HepG2 (cell line): ENCODE measurements around the gene HS2ST1. TPM values are rescaled to one million over a fixed set of nuclear protein-coding genes. Genes with fewer than 3 reads are reported as not detected.

Experiments used
- ATAC-seq: fragments of 200-7000 bp; cut with Tn5 transposase; 3 replicates; pipeline ENCODE4 v1.9.1; 2020; ENCODE audit warnings: mild to moderate bottlenecking, moderate library complexity
- BruUV-seq: library from RNA; stranded (reverse); fragments of 400-500 nt; replicated peaks from 2 replicates; lab custom pipeline; 2021; lab: Mats Ljungman, UMichigan
- CTCF ChIA-PET: fragments of 300-600 bp; formaldehyde crosslinking; extraction: SDS; loops from one replicate; lab custom pipeline; 2021; ENCODE audit warnings: low total read pairs, inconsistent platforms, low intra/inter-chr PET ratio; lab: Yijun Ruan, JAX
- POLR2A ChIA-PET: fragments of 350-600 bp; sonication (Branson Sonifier 250); formaldehyde crosslinking; loops from one replicate; lab custom pipeline; 2020; ENCODE audit warnings: antibody characterized with exemption, inconsistent platforms; lab: Yijun Ruan, JAX
- DNase-seq: peaks from one replicate; pipeline ENCODE4 v3.0.0-alpha.2; 2015; ENCODE audit warnings: low spot score
- FAIRE-seq: peaks from 3 replicates; lab custom pipeline; 2011; peaks lifted over from hg19 to GRCh38; lab: Jason Lieb, UNC
- H2AFZ ChIP-seq: one replicate; pipeline ENCODE4 v1.6.1; 2011; ENCODE audit warnings: low read length, inconsistent platforms
- H3K27ac ChIP-seq: fragments of 300-600 bp; 3 replicates; pipeline ENCODE4 v1.8.0; 2011; ENCODE audit warnings: mixed run types, mild to moderate bottlenecking, mixed read lengths, low read length, inconsistent platforms; ENCODE audit not compliant: insufficient read depth; ENCODE audit errors: extremely low read length
- H3K27me3 ChIP-seq, 2 experiments: fragments of 200-600 bp in 1 of 2; 2 replicates in 1 of 2; 3 replicates in 1 of 2; pipeline versions ENCODE4 v1.6.0 to v1.8.0; 2011; ENCODE audit warnings: low read length in 2 of 2, mild to moderate bottlenecking in 2 of 2, moderate library complexity in 2 of 2, inconsistent platforms in 1 of 2; ENCODE audit not compliant: insufficient read depth in 2 of 2, control insufficient read depth in 1 of 2
- H3K36me3 ChIP-seq, 2 experiments: fragments of 200-600 bp in 1 of 2; replicated peaks in 1 of 2; 2 replicates in 1 of 2; 3 replicates in 1 of 2; pipeline versions ENCODE4 v1.5.1 to v1.8.0; 2011; ENCODE audit warnings: low read length in 2 of 2, inconsistent platforms in 1 of 2; ENCODE audit not compliant: insufficient read depth in 2 of 2, control insufficient read depth in 1 of 2
- H3K4me1 ChIP-seq: 2 replicates; pipeline ENCODE4 v1.5.1; 2012; ENCODE audit warnings: low read length, inconsistent platforms; ENCODE audit not compliant: insufficient read depth
- H3K4me2 ChIP-seq: 2 replicates; pipeline ENCODE4 v1.6.0; 2011; ENCODE audit warnings: low read depth, low read length, inconsistent platforms
- H3K4me3 ChIP-seq, 3 experiments: fragments of 200-600 bp in 1 of 3; sonication (generic), shearing (Covaris generic) in 1 of 3; replicated peaks in 1 of 3; 2 replicates each; pipeline ENCODE4 v1.5.1; 2011 to 2016; ENCODE audit warnings: low read length in 3 of 3, inconsistent platforms in 2 of 3, low read depth in 2 of 3, mild to moderate bottlenecking in 2 of 3, control low read depth in 1 of 3, mixed read lengths in 1 of 3; ENCODE audit not compliant: insufficient read depth in 1 of 3
- H3K79me2 ChIP-seq: one replicate; pipeline ENCODE4 v1.6.1; 2011; ENCODE audit warnings: low read length, inconsistent platforms; ENCODE audit not compliant: insufficient read depth
- H3K9ac ChIP-seq: 2 replicates; pipeline ENCODE4 v1.6.0; 2011; ENCODE audit warnings: mild to moderate bottlenecking, low read depth, low read length, inconsistent platforms; ENCODE audit not compliant: insufficient read depth
- H3K9me3 ChIP-seq: 2 replicates; pipeline ENCODE4 v1.5.1; 2012; ENCODE audit warnings: mild to moderate bottlenecking, low read length
- H4K20me1 ChIP-seq: 2 replicates; pipeline ENCODE4 v1.6.0; 2011; ENCODE audit warnings: inconsistent platforms, mild to moderate bottlenecking, low read length, moderate library complexity; ENCODE audit not compliant: insufficient read depth
- ELF3 ChIP-seq: IDR thresholded peaks from 2 replicates; pipeline ENCODE4 v1.6.1; 2016; ENCODE audit warnings: missing genetic modification reagents, missing compliant biosample characterization
- FOXA3 ChIP-seq: IDR thresholded peaks from 2 replicates; pipeline ENCODE4 v1.6.1; 2016; ENCODE audit warnings: missing genetic modification reagents, missing compliant biosample characterization
- FOXK1 ChIP-seq: sonication (generic); formaldehyde crosslinking; IDR thresholded peaks from 2 replicates; pipeline ENCODE4 v1.4.0; 2020; ENCODE audit warnings: low read depth, missing genetic modification reagents, borderline replicate concordance
- FOXO1 ChIP-seq: sonication (generic); formaldehyde crosslinking; IDR thresholded peaks from 2 replicates; pipeline ENCODE4 v1.4.0; 2020; ENCODE audit warnings: missing genetic modification reagents
- MAX ChIP-seq: IDR thresholded peaks from 2 replicates; pipeline ENCODE4 v1.6.1; 2012; ENCODE audit warnings: inconsistent platforms
- NR2F6 ChIP-seq, 2 experiments: IDR thresholded peaks; 2 replicates each; pipeline ENCODE4 v1.6.1; 2016; ENCODE audit warnings: antibody characterized with exemption in 1 of 2, mild to moderate bottlenecking in 1 of 2
- PRDM15 ChIP-seq: sonication (generic); formaldehyde crosslinking; IDR thresholded peaks from 2 replicates; pipeline ENCODE4 v1.4.0; 2020; ENCODE audit warnings: missing genetic modification reagents
- SMAD3 ChIP-seq: sonication (generic); formaldehyde crosslinking; IDR thresholded peaks from 2 replicates; pipeline ENCODE4 v1.4.0; 2020; ENCODE audit warnings: missing genetic modification reagents
- WIZ ChIP-seq: sonication (generic); formaldehyde crosslinking; IDR thresholded peaks from 2 replicates; pipeline ENCODE4 v1.5.1; 2020; ENCODE audit warnings: mild to moderate bottlenecking, missing genetic modification reagents
- ZKSCAN8 ChIP-seq: IDR thresholded peaks from 2 replicates; pipeline ENCODE4 v1.6.1; 2016; ENCODE audit warnings: borderline replicate concordance, missing genetic modification reagents, missing compliant biosample characterization
- ZNF138 ChIP-seq: sonication (generic); formaldehyde crosslinking; IDR thresholded peaks from 2 replicates; pipeline ENCODE4 v1.5.0; 2020; ENCODE audit warnings: mild to moderate bottlenecking, low read depth, missing genetic modification reagents
- ZNF530 ChIP-seq: sonication (generic); formaldehyde crosslinking; IDR thresholded peaks from 2 replicates; pipeline ENCODE4 v1.5.0; 2020; ENCODE audit warnings: low read depth, mild to moderate bottlenecking, missing genetic modification reagents
- ZNF569 ChIP-seq: sonication (generic); formaldehyde crosslinking; IDR thresholded peaks from 2 replicates; pipeline ENCODE4 v1.5.0; 2020; ENCODE audit warnings: mild to moderate bottlenecking, missing genetic modification reagents, moderate library complexity, borderline replicate concordance
- ZNF761 ChIP-seq: sonication (generic); formaldehyde crosslinking; conservative IDR thresholded peaks from 2 replicates; pipeline ENCODE4 v1.4.0; 2020; ENCODE audit warnings: mild to moderate bottlenecking, missing genetic modification reagents
- WGBS: methylation state at CpG from one replicate; pipeline ENCODE4 v1.1.6; 2017; ENCODE audit warnings: low lambda C conversion rate; 5-methylcytosine and 5-hydroxymethylcytosine counted together
- in situ Hi-C: cut with HindIII; loops from 2 replicates; pipeline ENCODE4 v1.10.0; 2017; ENCODE audit warnings: low pct_unique_long_range_greater_than_20kb; ENCODE audit not compliant: extremely low pct_ligation_motif_present
- intact Hi-C: fragments of 100-400 bp; cut with micrococcal nuclease; formaldehyde crosslinking; loops from one replicate; pipeline ENCODE4 v1.10.0; 2022; ENCODE audit not compliant: unreplicated experiment
- polyA plus RNA-seq, 8 experiments: library from polyadenylated mRNA; depleted of rRNA in 3 of 8; stranded (reverse) in 7 of 8; unstranded in 1 of 8; fragments of >200 nt; fragmentation: Illumina TruSeq in 4 of 8; extraction: Trizol in 4 of 8; gene quantifications; 2 replicates each; pipeline versions ENCODE4 v1.2.1 to v1.2.3, GENCODE V29; 2011 to 2016; ENCODE audit warnings: low read depth in 4 of 8, missing spikeins in 1 of 8, mixed read lengths in 1 of 8; ENCODE audit not compliant: insufficient read depth in 1 of 8
- total RNA-seq, 5 experiments: library from RNA; depleted of rRNA; stranded (reverse); fragments of >200 nt; fragmentation: Illumina TruSeq; extraction: Trizol; gene quantifications; 2 replicates each; pipeline ENCODE4 v1.2.3, GENCODE V29; 2016; ENCODE audit warnings: low read depth in 1 of 5
- TF ChIP-seq, protein P1 (sequence below): fragments of 450-650 bp; IDR thresholded peaks from 2 replicates; pipeline ENCODE4 v1.6.1; 2017; ENCODE audit warnings: mild to moderate bottlenecking
- TF ChIP-seq, protein P2 (sequence below): sonication (generic); formaldehyde crosslinking; IDR thresholded peaks from 2 replicates; pipeline ENCODE4 v1.4.0; 2020; ENCODE audit warnings: missing genetic modification reagents

HS2ST1 gene
- total and polyA plus RNA-seq, 2 of the 13 experiments (the other 11 are each of a cell fraction or from before 2014, with no cell fraction given): 22.1 to 58.7 TPM

- no peak overlapping the region for H3K4me3 ChIP-seq
- H3K27me3 ChIP-seq: no peaks in the 10 kb centered on the region
- H3K4me1 ChIP-seq: peaks cover 16% of the 10 kb centered on the region
- no peaks in the 10 kb centered on the region for H4K20me1 ChIP-seq
- no peak overlapping the region for H3K4me2 ChIP-seq
- ChIA-PET CTCF (interaction anchor here (1.2 kb wide), 1 partner anchor 192 kb away, joined by 3 read pairs; no protein-coding TSS in a partner anchor), POLR2A (no interaction called here)
- WGBS: 97% methylated on average over 2 of the region's 2 CpGs
- in situ Hi-C loops: no loop called here
- H3K27ac ChIP-seq: peak overlapping the region; percentile 11
- BruUV-seq: no TSS peak
- peaks cover 27% of the 10 kb centered on the region for H3K79me2 ChIP-seq
- ATAC-seq (peak; percentile 95), DNase-seq (peak; percentile 58), FAIRE-seq (peak; percentile 82)
- no peaks in the 10 kb centered on the region for H3K9me3 ChIP-seq
- H3K9ac ChIP-seq: no peak overlapping the region
- intact Hi-C loops: loop anchor here (1.0 to 10.0 kb wide), 3 partner anchors 33 to 320 kb away; partner anchors contain the start of gene SH3GLB1
- H3K36me3 ChIP-seq: no peaks in the 10 kb centered on the region
- H2AFZ ChIP-seq: no peak overlapping the region
- TF ChIP-seq ZKSCAN8 (CRISPR knock-in tag): peak; percentile 52; the same call in 1 of the 2 replicates
- TF ChIP-seq MAX: no peak
- TF ChIP-seq ZNF138: no peak
- TF ChIP-seq SMAD3 (CRISPR knock-in tag): 0 out of 2 replicates have a peak, but pooled peaks have one; percentile 24
- no peak for TF ChIP-seq PRDM15 (CRISPR knock-in tag)
- peak; percentile 35; the same call in 1 of the 2 replicates for TF ChIP-seq FOXK1
- TF ChIP-seq ELF3: peak; percentile 41; the same call in 1 of the 2 replicates
- TF ChIP-seq ZNF530 (CRISPR knock-in tag): no peak
- peak; percentile 51; the same call in 1 of the 2 replicates for TF ChIP-seq FOXO1 (CRISPR knock-in tag)
- TF ChIP-seq ZNF569 (CRISPR knock-in tag): no peak
- TF ChIP-seq WIZ (CRISPR knock-in tag): no peak
- no peak for TF ChIP-seq NR2F6 (IDR thresholded peaks at IDR 0.05)
- TF ChIP-seq NR2F6 (CRISPR knock-in tag; IDR thresholded peaks at IDR 0.05): 0 out of 2 replicates have a peak, but pooled peaks have one; percentile 20
- TF ChIP-seq FOXA3 (CRISPR knock-in tag): peak; percentile 88
- TF ChIP-seq ZNF761: no peak
- TF ChIP-seq, protein P1, sequence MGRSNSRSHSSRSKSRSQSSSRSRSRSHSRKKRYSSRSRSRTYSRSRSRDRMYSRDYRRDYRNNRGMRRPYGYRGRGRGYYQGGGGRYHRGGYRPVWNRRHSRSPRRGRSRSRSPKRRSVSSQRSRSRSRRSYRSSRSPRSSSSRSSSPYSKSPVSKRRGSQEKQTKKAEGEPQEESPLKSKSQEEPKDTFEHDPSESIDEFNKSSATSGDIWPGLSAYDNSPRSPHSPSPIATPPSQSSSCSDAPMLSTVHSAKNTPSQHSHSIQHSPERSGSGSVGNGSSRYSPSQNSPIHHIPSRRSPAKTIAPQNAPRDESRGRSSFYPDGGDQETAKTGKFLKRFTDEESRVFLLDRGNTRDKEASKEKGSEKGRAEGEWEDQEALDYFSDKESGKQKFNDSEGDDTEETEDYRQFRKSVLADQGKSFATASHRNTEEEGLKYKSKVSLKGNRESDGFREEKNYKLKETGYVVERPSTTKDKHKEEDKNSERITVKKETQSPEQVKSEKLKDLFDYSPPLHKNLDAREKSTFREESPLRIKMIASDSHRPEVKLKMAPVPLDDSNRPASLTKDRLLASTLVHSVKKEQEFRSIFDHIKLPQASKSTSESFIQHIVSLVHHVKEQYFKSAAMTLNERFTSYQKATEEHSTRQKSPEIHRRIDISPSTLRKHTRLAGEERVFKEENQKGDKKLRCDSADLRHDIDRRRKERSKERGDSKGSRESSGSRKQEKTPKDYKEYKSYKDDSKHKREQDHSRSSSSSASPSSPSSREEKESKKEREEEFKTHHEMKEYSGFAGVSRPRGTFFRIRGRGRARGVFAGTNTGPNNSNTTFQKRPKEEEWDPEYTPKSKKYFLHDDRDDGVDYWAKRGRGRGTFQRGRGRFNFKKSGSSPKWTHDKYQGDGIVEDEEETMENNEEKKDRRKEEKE: no peak
- TF ChIP-seq, protein P2, sequence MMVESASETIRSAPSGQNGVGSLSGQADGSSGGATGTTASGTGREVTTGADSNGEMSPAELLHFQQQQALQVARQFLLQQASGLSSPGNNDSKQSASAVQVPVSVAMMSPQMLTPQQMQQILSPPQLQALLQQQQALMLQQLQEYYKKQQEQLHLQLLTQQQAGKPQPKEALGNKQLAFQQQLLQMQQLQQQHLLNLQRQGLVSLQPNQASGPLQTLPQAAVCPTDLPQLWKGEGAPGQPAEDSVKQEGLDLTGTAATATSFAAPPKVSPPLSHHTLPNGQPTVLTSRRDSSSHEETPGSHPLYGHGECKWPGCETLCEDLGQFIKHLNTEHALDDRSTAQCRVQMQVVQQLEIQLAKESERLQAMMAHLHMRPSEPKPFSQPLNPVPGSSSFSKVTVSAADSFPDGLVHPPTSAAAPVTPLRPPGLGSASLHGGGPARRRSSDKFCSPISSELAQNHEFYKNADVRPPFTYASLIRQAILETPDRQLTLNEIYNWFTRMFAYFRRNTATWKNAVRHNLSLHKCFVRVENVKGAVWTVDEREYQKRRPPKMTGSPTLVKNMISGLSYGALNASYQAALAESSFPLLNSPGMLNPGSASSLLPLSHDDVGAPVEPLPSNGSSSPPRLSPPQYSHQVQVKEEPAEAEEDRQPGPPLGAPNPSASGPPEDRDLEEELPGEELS: peak; percentile 65
Measured at GRCh38 chr1:87024936-87025540, 110.6 kb downstream of the HS2ST1 start.
